Lower leg skin (tissue), 4 donors: ENCODE results near the gene FANCC. TPM values are rescaled to one million over a fixed set of nuclear protein-coding genes. Genes with fewer than 3 reads are reported as not detected.

Experiments used
- DNase-seq, 2 donors: peaks; one replicate each; pipeline ENCODE4 v3.0.0-alpha.2; 2019; ENCODE audit warnings: low spot score in 2 of 2
- H3K4me3 ChIP-seq: fragments of 200-600 bp; sonication (generic); 2 replicates; pipeline ENCODE4 v1.5.1; 2017; ENCODE audit warnings: mild to moderate bottlenecking, low read depth; ENCODE audit not compliant: poor library complexity, severe bottlenecking
- CTCF ChIP-seq, 3 donors: fragments of 450-650 bp; IDR thresholded peaks; one replicate each; pipeline ENCODE4 v1.5.1; 2016; ENCODE audit warnings: antibody characterized with exemption in 3 of 3, mild to moderate bottlenecking in 3 of 3, moderate library complexity in 2 of 3
- POLR2A ChIP-seq, 2 donors: fragments of 450-650 bp; IDR thresholded peaks; one replicate each; pipeline ENCODE4 v1.6.1; 2016 to 2017; ENCODE audit warnings: antibody characterized with exemption in 2 of 2, mild to moderate bottlenecking in 1 of 2, moderate library complexity in 1 of 2
- WGBS, 2 donors: methylation state at CpG; one replicate each; pipeline ENCODE4 v1.1.5; 2018; 5-methylcytosine and 5-hydroxymethylcytosine counted together
- intact Hi-C: fragments of 100-400 bp; cut with DNase I; formaldehyde crosslinking; loops from one replicate; pipeline ENCODE4 v1.15.0; 2023; ENCODE audit warnings: low total_unique reads
- total RNA-seq, 4 donors: library from RNA; depleted of rRNA; stranded (reverse); fragments of >200 nt; gene quantifications; one replicate each; pipeline ENCODE4 v1.1.0, GENCODE V29; 2016

The FANCC gene
- total RNA-seq, 4 donors from 2014 or later: 6.7 to 10.2 (median 8.1) TPM

- no peak overlapping the region for H3K4me3 ChIP-seq
- intact Hi-C loops: no loop called here
- no peak for DNase-seq
- 43 to 54% methylated on average over 2 of the region's 2 CpGs for WGBS, 2 donors
- TF ChIP-seq CTCF (IDR thresholded peaks at IDR 0.05) (no peak), POLR2A (IDR thresholded peaks at IDR 0.05) (no peak)
Measured at GRCh38 chr9:95268681-95269080, 48.8 kb downstream of the FANCC start.

GRCh38 chr9:95266649-95267048, 50.9 kb downstream of the FANCC start:
- no peak for TF ChIP-seq POLR2A (IDR thresholded peaks at IDR 0.05)
- no peak for TF ChIP-seq CTCF (IDR thresholded peaks at IDR 0.05)
- intact Hi-C loops: no loop called here
- DNase-seq: no peak
- 88 to 90% methylated on average over 5 of the region's 5 CpGs for WGBS, 2 donors
- H3K4me3 ChIP-seq: no peak overlapping the region

GRCh38 chr9:95265960-95266359, 51.5 kb downstream of the FANCC start:
- H3K4me3 ChIP-seq: no peak overlapping the region
- DNase-seq: no peak
- intact Hi-C loops: no loop called here
- WGBS, 2 donors: 60 to 65% methylated on average over 3 of the region's 3 CpGs
- TF ChIP-seq POLR2A (IDR thresholded peaks at IDR 0.05) (no peak), CTCF (IDR thresholded peaks at IDR 0.05) (no peak)

- no peak for DNase-seq
- TF ChIP-seq CTCF (IDR thresholded peaks at IDR 0.05) (no peak), POLR2A (IDR thresholded peaks at IDR 0.05) (no peak)
- 78% methylated on average over 5 of the region's 5 CpGs for WGBS, 2 donors
- intact Hi-C loops: no loop called here
- H3K4me3 ChIP-seq: no peak overlapping the region
Measured at GRCh38 chr9:95264954-95265615, 52.4 kb downstream of the FANCC start.

GRCh38 chr9:95261890-95262289, 55.6 kb downstream of the FANCC start:
- intact Hi-C loops: no loop called here
- no peak for DNase-seq
- TF ChIP-seq CTCF (IDR thresholded peaks at IDR 0.05) (no peak), POLR2A (IDR thresholded peaks at IDR 0.05) (no peak)
- WGBS, 2 donors: 86 to 89% methylated on average over 1 of the region's 1 CpG
- no peak overlapping the region for H3K4me3 ChIP-seq
